Common myeloid progenitor, CD34-positive (primary cell): ENCODE data around the gene SDR39U1.
"Not testable (repeated sequence)": the region's sequence is repeated elsewhere in the genome, so short reads cannot be mapped to it uniquely, and the experiment has no call there.

ENCODE experiments used
- CTCF ChIA-PET: fragments of 350-600 bp; sonication (Branson Sonifier 250); formaldehyde crosslinking; loops from one replicate; lab custom pipeline; 2021; ENCODE audit warnings: antibody characterized with exemption; lab: Charles Lee
- POLR2A ChIA-PET: fragments of 350-600 bp; sonication (Branson Sonifier 250); formaldehyde crosslinking; loops from one replicate; lab custom pipeline; 2021; ENCODE audit warnings: antibody characterized with exemption; lab: Charles Lee
- DNase-seq, 3 donors: peaks; one replicate each; pipeline versions ENCODE4 v3.0.0 to v3.0.0-alpha.2; 2013
- H3K27ac ChIP-seq, 2 experiments: 1 replicate in 1 of 2; 2 replicates in 1 of 2; pipeline ENCODE4 v1.7.0; 2013; ENCODE audit warnings: inconsistent platforms in 2 of 2, low read length in 2 of 2, mild to moderate bottlenecking in 2 of 2, low read depth in 1 of 2, moderate library complexity in 1 of 2; ENCODE audit not compliant: severe bottlenecking in 2 of 2, insufficient read depth in 1 of 2, poor library complexity in 1 of 2
- H3K27me3 ChIP-seq, 5 experiments: replicated peaks in 2 of 5; 1 replicate in 3 of 5; 2 replicates in 2 of 5; pipeline versions ENCODE4 v1.6.1 to v1.7.0; 2013; ENCODE audit warnings: low read length in 4 of 5, mild to moderate bottlenecking in 2 of 5, moderate library complexity in 2 of 5, inconsistent platforms in 1 of 5; ENCODE audit not compliant: insufficient read depth in 5 of 5, control insufficient read depth in 4 of 5
- H3K36me3 ChIP-seq, 4 experiments: 1 replicate in 2 of 4; 2 replicates in 2 of 4; pipeline versions ENCODE4 v1.6.1 to v1.7.0; 2013; ENCODE audit warnings: low read length in 3 of 4, control low read depth in 1 of 4, mild to moderate bottlenecking in 1 of 4; ENCODE audit not compliant: control insufficient read depth in 4 of 4, insufficient read depth in 4 of 4
- H3K4me1 ChIP-seq, 4 experiments: 1 replicate in 3 of 4; 2 replicates in 1 of 4; pipeline versions ENCODE4 v1.6.1 to v1.7.1; 2013; ENCODE audit warnings: low read length in 3 of 4, mild to moderate bottlenecking in 3 of 4, control low read depth in 1 of 4, inconsistent platforms in 1 of 4, moderate library complexity in 1 of 4; ENCODE audit not compliant: control insufficient read depth in 4 of 4, insufficient read depth in 4 of 4; ENCODE audit errors: control extremely low read depth in 1 of 4
- H3K4me3 ChIP-seq, 7 experiments: 1 replicate in 4 of 7; 2 replicates in 3 of 7; pipeline versions ENCODE4 v1.5.1 to v1.7.0; 2013; ENCODE audit warnings: mild to moderate bottlenecking in 7 of 7, low read length in 6 of 7, moderate library complexity in 6 of 7, inconsistent platforms in 2 of 7, low read depth in 2 of 7, control low read depth in 1 of 7; ENCODE audit not compliant: insufficient read depth in 4 of 7, control insufficient read depth in 1 of 7; ENCODE audit errors: extremely low read depth in 1 of 7
- H3K9me3 ChIP-seq, 5 experiments: 1 replicate in 4 of 5; 2 replicates in 1 of 5; pipeline versions ENCODE4 v1.6.1 to v1.7.1; 2013; ENCODE audit warnings: low read length in 4 of 5, mild to moderate bottlenecking in 2 of 5, inconsistent platforms in 1 of 5, low read depth in 1 of 5, moderate library complexity in 1 of 5; ENCODE audit not compliant: control insufficient read depth in 4 of 5, insufficient read depth in 2 of 5; ENCODE audit errors: control extremely low read depth in 1 of 5
- WGBS: methylation state at CpG from one replicate; pipeline ENCODE4 v1.1.5; 2013; ENCODE audit not compliant: insufficient coverage; 5-methylcytosine and 5-hydroxymethylcytosine counted together

Gene SDR39U1

GRCh38 chr14:24475261-24475660, 32.7 kb upstream of the SDR39U1 start:
- Histone ChIP-seq H3K4me1 (peaks cover 0 to 15% (median 8%) of the 10 kb centered on the region in 4 experiments), H3K27me3 (no peaks in the 10 kb centered on the region), H3K4me3 (peak overlapping the region in 1 of 7 experiments; percentile 32), H3K27ac (peak overlapping the region in 1 of 2 experiments; percentile 43), H3K9me3 (no peaks in the 10 kb centered on the region), H3K36me3 (no peaks in the 10 kb centered on the region)
- peak in 2 of 3 donors; percentile 66 to 80 for DNase-seq
- no CpG with 5 or more reads among the region's 4 CpGs for WGBS
- ChIA-PET POLR2A (interaction anchor here (0.7 to 1.1 kb wide), 2 partner anchors 9 to 33 kb away, joined by 4 to 5 read pairs; no protein-coding TSS in a partner anchor), CTCF (interaction anchor here (0.8 to 1.3 kb wide), 3 partner anchors 9 to 28 kb away, joined by 3 read pairs; no protein-coding TSS in a partner anchor)

GRCh38 chr14:24473211-24473610, 30.6 kb upstream of the SDR39U1 start:
- CTCF ChIA-PET: interaction anchor here (2.0 kb wide), 1 partner anchor 10 kb away, joined by 7 read pairs; no protein-coding TSS in a partner anchor
- POLR2A ChIA-PET: no interaction called here

GRCh38 chr14:24470450-24470849, 27.9 kb upstream of the SDR39U1 start:
- POLR2A ChIA-PET, H3K4me3 ChIP-seq, H3K9me3 ChIP-seq, H3K36me3 ChIP-seq, DNase-seq, H3K27me3 ChIP-seq, H3K4me1 ChIP-seq, H3K27ac ChIP-seq: not testable (repeated sequence)
- CTCF ChIA-PET: interaction anchor here (1.7 kb wide), 1 partner anchor 11 kb away, joined by 4 read pairs; no protein-coding TSS in a partner anchor
- WGBS: no CpG with 5 or more reads among the region's 2 CpGs

More at GRCh38 chr14:24473211-24473610, 30.6 kb upstream of the SDR39U1 start:
- no peak for DNase-seq
- Histone ChIP-seq H3K27me3 (no peaks in the 10 kb centered on the region), H3K27ac (no peak overlapping the region), H3K4me1 (peaks cover 0 to 15% (median 8%) of the 10 kb centered on the region in 4 experiments), H3K9me3 (no peaks in the 10 kb centered on the region), H3K4me3 (no peak overlapping the region), H3K36me3 (no peaks in the 10 kb centered on the region)
- WGBS: 70% methylated on average over 9 of the region's 12 CpGs

- no CpG with 5 or more reads among the region's 3 CpGs for WGBS
- Histone ChIP-seq H3K4me1 (no peaks in the 10 kb centered on the region), H3K9me3 (peaks cover 0 to 3% (median 0%) of the 10 kb centered on the region in 5 experiments), H3K36me3 (no peaks in the 10 kb centered on the region), H3K27ac (no peak overlapping the region), H3K27me3 (no peaks in the 10 kb centered on the region), H3K4me3 (no peak overlapping the region)
- ChIA-PET CTCF (interaction anchor here (0.7 kb wide), 1 partner anchor 16 kb away, joined by 3 read pairs; no protein-coding TSS in a partner anchor), POLR2A (interaction anchor here (0.5 kb wide), 1 partner anchor 10 kb away, joined by 4 read pairs; no protein-coding TSS in a partner anchor)
- no peak for DNase-seq
These were observed 23.2 kb upstream of the SDR39U1 start for GRCh38 chr14:24465805-24466204.

GRCh38 chr14:24465368-24465767, 22.8 kb upstream of the SDR39U1 start:
- Histone ChIP-seq H3K9me3 (peaks cover 0 to 3% (median 0%) of the 10 kb centered on the region in 5 experiments), H3K4me1 (no peaks in the 10 kb centered on the region), H3K27me3 (no peaks in the 10 kb centered on the region), H3K4me3 (no peak overlapping the region), H3K27ac (no peak overlapping the region), H3K36me3 (no peaks in the 10 kb centered on the region)
- ChIA-PET CTCF (no interaction called here), POLR2A (no interaction called here)
- no peak for DNase-seq
- 60% methylated on average over 1 of the region's 3 CpGs for WGBS

GRCh38 chr14:24463884-24464785, 21.6 kb upstream of the SDR39U1 start:
- no peaks in the 10 kb centered on the region for H3K27me3 ChIP-seq
- no peaks in the 10 kb centered on the region for H3K4me1 ChIP-seq
- no peak overlapping the region for H3K4me3 ChIP-seq
- no peak for DNase-seq
- no peaks in the 10 kb centered on the region for H3K36me3 ChIP-seq
- no peak overlapping the region for H3K27ac ChIP-seq
- peaks cover 0 to 3% (median 0%) of the 10 kb centered on the region in 5 experiments for H3K9me3 ChIP-seq
- ChIA-PET POLR2A (no interaction called here), CTCF (no interaction called here)
- WGBS: 100% methylated on average over 2 of the region's 4 CpGs
